Measurements from ENCODE around the gene WDR83. TPM values are rescaled to one million over a fixed set of nuclear protein-coding genes. Genes with fewer than 3 reads are reported as not detected.

Gene WDR83
- total and polyA plus RNA-seq, 2 of the 4 experiments (the other 2 are of a cell fraction): 5.9 to 8.9 TPM

- Histone ChIP-seq H2BK120ac (ENCODE audit: low read depth, low read length) (no peak overlapping the region), H2AFZ (replicated peaks; ENCODE audit: low read length, poor library complexity) (peak overlapping the region; percentile 23), H3K4me1 (ENCODE audit: control insufficient read depth, insufficient read depth, low read length) (no peaks in the 10 kb centered on the region), H3K56ac (ENCODE audit: extremely low read depth, insufficient read depth, low read length) (no peak overlapping the region), H2BK15ac (ENCODE audit: low read depth, low read length) (no peak overlapping the region), H3K9me3 (ENCODE audit: control insufficient read depth, insufficient read depth, low read length) (no peaks in the 10 kb centered on the region), H3K18ac (ENCODE audit: low read depth, low read length) (no peak overlapping the region), H3K36me3 (ENCODE audit: control insufficient read depth, insufficient read depth, low read length) (peaks cover 67% of the 10 kb centered on the region), H4K20me1 (ENCODE audit: insufficient read depth, low read length) (peaks cover 11% of the 10 kb centered on the region), H2AK9ac (replicated peaks; ENCODE audit: low read depth, low read length, poor library complexity) (peak overlapping the region; percentile 55), H4K91ac (ENCODE audit: insufficient read depth, low read depth, low read length) (no peak overlapping the region), H3K79me1 (ENCODE audit: low read depth in 1 of 2, low read length in 2 of 2) (peaks cover 18 to 44% of the 10 kb centered on the region in 2 experiments), H3K14ac (replicated peaks; ENCODE audit: low read depth, low read length) (no peak overlapping the region), H3K4me2 (ENCODE audit: low read depth, low read length) (no peak overlapping the region), H2BK5ac (ENCODE audit: low read depth, low read length, poor library complexity, severe bottlenecking) (no peak overlapping the region), H3K4ac (ENCODE audit: low read depth, low read length) (no peak overlapping the region), H2AK5ac (ENCODE audit: low read depth, low read length) (no peak overlapping the region), H3K4me3 (ENCODE audit: insufficient read depth, low read depth, low read length) (no peak overlapping the region), H4K8ac (ENCODE audit: low read depth in 2 of 2, low read length in 2 of 2) (no peak overlapping the region), H3K9me1 (ENCODE audit: insufficient read depth, low read length) (no peaks in the 10 kb centered on the region), H3K27ac (ENCODE audit: insufficient read depth, low read length) (no peak overlapping the region), H2BK20ac (ENCODE audit: low read depth, low read length) (no peak overlapping the region), H4K5ac (ENCODE audit: low read depth, low read length) (no peak overlapping the region), H3K9ac (ENCODE audit: low read depth, low read length) (no peak overlapping the region), H3K27me3 (ENCODE audit: control insufficient read depth, insufficient read depth, low read length) (no peaks in the 10 kb centered on the region), H3K23ac (ENCODE audit: low read depth, low read length) (no peak overlapping the region)
- BruUV-seq (replicated peaks): no TSS peak
- DNase-seq (no peak), ATAC-seq (ENCODE audit: low read depth) (no peak)
- ChIA-PET CTCF (interaction anchor here (0.6 kb wide), 1 partner anchor 351 kb away, joined by 3 read pairs; no protein-coding TSS in a partner anchor), POLR2A (ENCODE audit: unreplicated experiment) (no interaction called here)
- WGBS, 2 experiments (ENCODE audit: extremely low coverage in 2 of 2, insufficient read length in 1 of 2): 98% methylated on average over 7 of the region's 17 CpGs; no CpG with 5 or more reads in 1 of the 2 experiments
- dilution Hi-C loops (cut with HindIII; ENCODE audit: low sequenced_read_pairs, unreplicated experiment) (no loop called here), intact Hi-C loops (cut with micrococcal nuclease) (no loop called here), in situ Hi-C loops (cut with MboI; ENCODE audit: low sequenced_read_pairs) (no loop called here)
- no peak for TF ChIP-seq POLR2A (IDR thresholded peaks at IDR 0.05; ENCODE audit: low read depth, low read length)
- no peak for TF ChIP-seq RCOR1 (IDR thresholded peaks at IDR 0.05; ENCODE audit: insufficient replicate concordance, low read length)
- TF ChIP-seq ELK1 (IDR thresholded peaks at IDR 0.05; ENCODE audit: borderline replicate concordance, low read depth, low read length): no peak
- no peak for TF ChIP-seq CHD1 (IDR thresholded peaks at IDR 0.05; ENCODE audit: low read depth, low read length)
- TF ChIP-seq MAFK (IDR thresholded peaks at IDR 0.05; ENCODE audit: low read depth, low read length): no peak
- TF ChIP-seq MXI1 (IDR thresholded peaks at IDR 0.05; ENCODE audit: borderline replicate concordance, low read depth, low read length): no peak
- no peak for TF ChIP-seq RAD21 (IDR thresholded peaks at IDR 0.05; ENCODE audit: low read length)
- TF ChIP-seq USF2 (IDR thresholded peaks at IDR 0.05; ENCODE audit: low read depth, low read length): no peak
- no peak for TF ChIP-seq SMC3 (IDR thresholded peaks at IDR 0.05; ENCODE audit: low read depth, low read length)
Measured at GRCh38 chr19:12711187-12711586, 44.6 kb downstream of the WDR83 start.
